B cell (primary cell): Measurements from ENCODE around the gene PLEKHM3. TPM values are rescaled to one million over a fixed set of nuclear protein-coding genes. Genes with fewer than 3 reads are reported as not detected.

ENCODE experiments used
- ATAC-seq: fragments of 200-7000 bp; cut with Tn5 transposase; one replicate; pipeline ENCODE4 v1.10.0; 2021; ENCODE audit warnings: low read depth, mild to moderate bottlenecking, moderate number of reproducible peaks, moderate library complexity
- CTCF ChIA-PET: fragments of 350-600 bp; sonication (Branson Sonifier 250); formaldehyde crosslinking; loops from one replicate; lab custom pipeline; 2021; ENCODE audit warnings: antibody characterized with exemption, inconsistent platforms; lab: Charles Lee
- POLR2A ChIA-PET: fragments of 350-600 bp; sonication (Branson Sonifier 250); formaldehyde crosslinking; loops from one replicate; lab custom pipeline; 2021; ENCODE audit warnings: antibody characterized with exemption; lab: Charles Lee
- DNase-seq: peaks from one replicate; pipeline ENCODE4 v3.0.0; 2013
- H2AFZ ChIP-seq: 2 replicates; pipeline ENCODE4 v1.6.1; 2012; ENCODE audit warnings: mild to moderate bottlenecking, low read depth, low read length; ENCODE audit not compliant: insufficient read depth, poor library complexity, severe bottlenecking
- H3K27ac ChIP-seq, 2 donors: 1 replicate in 1 of 2; 2 replicates in 1 of 2; pipeline ENCODE4 v1.5.1; 2012 to 2013; ENCODE audit warnings: low read length in 2 of 2, mild to moderate bottlenecking in 2 of 2, moderate library complexity in 1 of 2
- H3K27me3 ChIP-seq, 4 experiments: fragments of 200-600 bp in 1 of 4; sonication (generic) in 1 of 4; replicated peaks in 1 of 4; 1 replicate in 2 of 4; 2 replicates in 2 of 4; pipeline versions ENCODE4 v1.6.1 to v1.7.0; 2013 to 2016; ENCODE audit warnings: low read length in 3 of 4, mild to moderate bottlenecking in 2 of 4, mixed read lengths in 1 of 4, moderate library complexity in 1 of 4; ENCODE audit not compliant: insufficient read depth in 4 of 4, control insufficient read depth in 3 of 4; ENCODE audit errors: control extremely low read depth in 1 of 4
- H3K36me3 ChIP-seq, 2 experiments: replicated peaks in 1 of 2; 1 replicate in 1 of 2; 2 replicates in 1 of 2; pipeline versions ENCODE4 v1.6.1 to v1.7.1; 2013; ENCODE audit warnings: low read length in 1 of 2; ENCODE audit not compliant: insufficient read depth in 2 of 2, control insufficient read depth in 1 of 2; ENCODE audit errors: control extremely low read depth in 1 of 2, extremely low read depth in 1 of 2
- H3K4me1 ChIP-seq, 2 donors: fragments of 200-600 bp in 1 of 2; sonication (generic) in 1 of 2; 1 replicate in 1 of 2; 2 replicates in 1 of 2; pipeline versions ENCODE4 v1.5.1 to v1.6.1; 2013 to 2017; ENCODE audit warnings: low read length in 2 of 2; ENCODE audit not compliant: control insufficient read depth in 2 of 2, insufficient read depth in 2 of 2
- H3K4me2 ChIP-seq: replicated peaks from 2 replicates; pipeline ENCODE3; 2012; ENCODE audit warnings: mild to moderate bottlenecking, low read depth, low read length; ENCODE audit not compliant: poor library complexity, severe bottlenecking
- H3K4me3 ChIP-seq, 5 experiments: fragments of 200-600 bp in 1 of 5; sonication (generic) in 1 of 5; 1 replicate in 3 of 5; 2 replicates in 2 of 5; pipeline versions ENCODE4 v1.5.1 to v1.7.0; 2011 to 2016; ENCODE audit warnings: low read length in 4 of 5, mild to moderate bottlenecking in 4 of 5, low read depth in 2 of 5, control low read depth in 1 of 5, moderate library complexity in 1 of 5; ENCODE audit not compliant: insufficient read depth in 1 of 5; ENCODE audit errors: control extremely low read depth in 1 of 5, extremely low read depth in 1 of 5
- H3K79me2 ChIP-seq: fragments of 200-600 bp; sonication (generic); one replicate; pipeline ENCODE4 v1.6.0; 2016; ENCODE audit warnings: low read length; ENCODE audit not compliant: control insufficient read depth, insufficient read depth
- H3K9ac ChIP-seq: fragments of 200-600 bp; sonication (generic); 2 replicates; pipeline ENCODE4 v1.6.1; 2017; ENCODE audit warnings: mild to moderate bottlenecking, low read length, moderate library complexity
- H3K9me3 ChIP-seq, 3 donors: one replicate each; pipeline versions ENCODE4 v1.6.1 to v1.7.1; 2013; ENCODE audit warnings: low read length in 2 of 3; ENCODE audit not compliant: control insufficient read depth in 2 of 3, insufficient read depth in 1 of 3; ENCODE audit errors: control extremely low read depth in 1 of 3
- H4K20me1 ChIP-seq: 2 replicates; pipeline ENCODE4 v1.6.0; 2012; ENCODE audit warnings: mild to moderate bottlenecking, low read length; ENCODE audit not compliant: insufficient read depth, control insufficient read depth, poor library complexity, severe bottlenecking
- H3K27ac Mint-ChIP-seq: one replicate; pipeline ENCODE4 v1.8.0; 2021; ENCODE audit warnings: mixed read lengths
- H3K27me3 Mint-ChIP-seq: one replicate; pipeline ENCODE4 v1.8.0; 2021; ENCODE audit warnings: mixed read lengths
- H3K4me1 Mint-ChIP-seq: one replicate; pipeline ENCODE4 v1.8.0; 2021; ENCODE audit warnings: mixed read lengths
- H3K4me3 Mint-ChIP-seq: one replicate; pipeline ENCODE4 v1.8.0; 2021; ENCODE audit warnings: mixed read lengths
- H3K9me3 Mint-ChIP-seq: one replicate; pipeline ENCODE4 v1.8.0; 2022; ENCODE audit warnings: mixed read lengths; ENCODE audit not compliant: insufficient read depth
- CTCF ChIP-seq: fragments of 200-600 bp; IDR thresholded peaks from one replicate; pipeline ENCODE4 v1.8.0; 2022; ENCODE audit warnings: antibody characterized with exemption, mild to moderate bottlenecking
- EZH2 ChIP-seq: IDR thresholded peaks from 2 replicates; pipeline ENCODE4 v1.6.1; 2012; ENCODE audit warnings: borderline replicate concordance, low read depth, mild to moderate bottlenecking, moderate library complexity, low read length; ENCODE audit not compliant: insufficient read depth, poor library complexity, severe bottlenecking
- WGBS: methylation state at CpG from one replicate; pipeline ENCODE4 v1.1.5; 2013; ENCODE audit warnings: missing lambda C conversion rate; ENCODE audit not compliant: insufficient coverage; 5-methylcytosine and 5-hydroxymethylcytosine counted together
- intact Hi-C: fragments of 100-400 bp; cut with micrococcal nuclease; formaldehyde crosslinking; loops from one replicate; pipeline ENCODE4 v1.10.0; 2022
- polyA plus RNA-seq: library from polyadenylated mRNA; depleted of rRNA; stranded (reverse); fragments of >200 nt; gene quantifications from 2 replicates; pipeline ENCODE4 v1.2.3, GENCODE V29; 2012
- total RNA-seq, 2 donors: library from RNA; stranded (reverse); fragments of 120-200 nt in 1 of 2; gene quantifications; 1 replicate in 1 of 2; 2 replicates in 1 of 2; pipeline versions ENCODE4 v1.2.3 to v1.2.4, GENCODE V29; 2013 to 2022

The PLEKHM3 gene
- total and polyA plus RNA-seq, 2 donors (not counting 1 experiment from before 2014, with no cell fraction given) = 4.0 to 17.7 TPM

GRCh38 chr2:207913772-207914358, 111.5 kb downstream of the PLEKHM3 start:
- CTCF ChIA-PET = no interaction called here
- no peak overlapping the region for H3K4me2 ChIP-seq
- Mint-ChIP-seq H3K4me1 (no peaks in the 10 kb centered on the region), H3K27me3 (no peaks in the 10 kb centered on the region), H3K27ac (no peak overlapping the region), H3K4me3 (no peak overlapping the region), H3K9me3 (no peaks in the 10 kb centered on the region)
- H3K4me3 ChIP-seq = no peak overlapping the region
- H2AFZ ChIP-seq = no peak overlapping the region
- H3K9ac ChIP-seq = no peak overlapping the region
- POLR2A ChIA-PET = no interaction called here
- ATAC-seq = no peak
- no peaks in the 10 kb centered on the region for H3K79me2 ChIP-seq
- no peaks in the 10 kb centered on the region for H4K20me1 ChIP-seq
- WGBS = 100% methylated on average over 5 of the region's 14 CpGs
- no peaks in the 10 kb centered on the region for H3K9me3 ChIP-seq
- H3K36me3 ChIP-seq = no peaks in the 10 kb centered on the region
- DNase-seq = no peak
- no peak overlapping the region for H3K27ac ChIP-seq
- no peaks in the 10 kb centered on the region for H3K27me3 ChIP-seq
- intact Hi-C loops = no loop called here
- H3K4me1 ChIP-seq = no peaks in the 10 kb centered on the region
- TF ChIP-seq EZH2 (no peak), CTCF (no peak)

- POLR2A ChIA-PET = no interaction called here
- DNase-seq (no peak), ATAC-seq (no peak)
- Histone ChIP-seq H3K4me3 (no peak overlapping the region), H3K4me1 (no peaks in the 10 kb centered on the region), H3K27me3 (no peaks in the 10 kb centered on the region), H3K27ac (no peak overlapping the region), H3K9ac (no peak overlapping the region), H3K79me2 (no peaks in the 10 kb centered on the region), H2AFZ (no peak overlapping the region), H3K4me2 (no peak overlapping the region), H3K36me3 (peaks cover 0 to 2% of the 10 kb centered on the region in 2 experiments), H3K9me3 (no peaks in the 10 kb centered on the region), H4K20me1 (no peaks in the 10 kb centered on the region)
- no peaks in the 10 kb centered on the region for H3K9me3 Mint-ChIP-seq
- no peaks in the 10 kb centered on the region for H3K27me3 Mint-ChIP-seq
- no CpG with 5 or more reads among the region's 3 CpGs for WGBS
- intact Hi-C loops = no loop called here
- CTCF ChIA-PET = no interaction called here
- no peak overlapping the region for H3K27ac Mint-ChIP-seq
- H3K4me3 Mint-ChIP-seq = no peak overlapping the region
- TF ChIP-seq EZH2 = no peak
- no peak for TF ChIP-seq CTCF
- H3K4me1 Mint-ChIP-seq = no peaks in the 10 kb centered on the region
Measured at GRCh38 chr2:207911856-207912255, 113.5 kb downstream of the PLEKHM3 start.
